Endothelial cell of umbilical vein (primary cell): Measurements from ENCODE around the gene MSANTD3. TPM values are rescaled to one million over a fixed set of nuclear protein-coding genes. Genes with fewer than 3 reads are reported as not detected.

Experiments
- BruUV-seq: library from RNA; stranded (reverse); fragments of 400-500 nt; replicated peaks from 2 replicates; lab custom pipeline; 2021; lab: Mats Ljungman, UMichigan
- CTCF ChIA-PET: fragments of 300-600, 350-600 bp; sonication (Branson Sonifier 250); formaldehyde crosslinking; loops from one replicate; lab custom pipeline; 2021; ENCODE audit warnings: antibody characterized with exemption, inconsistent platforms; lab: Charles Lee
- POLR2A ChIA-PET: fragments of 300-600, 350-600 bp; sonication (Branson Sonifier 250); formaldehyde crosslinking; loops from one replicate; lab custom pipeline; 2021; ENCODE audit warnings: antibody characterized with exemption, inconsistent platforms; lab: Charles Lee
- DNase-seq: peaks from one replicate; pipeline ENCODE4 v3.0.0-alpha.2; 2011; ENCODE audit warnings: low read depth, low spot score
- FAIRE-seq: peaks from 2 replicates; lab custom pipeline; 2011; peaks lifted over from hg19 to GRCh38; lab: Jason Lieb, UNC
- H2AFZ ChIP-seq: 2 replicates; pipeline ENCODE4 v1.6.0; 2012; ENCODE audit warnings: low read depth, low read length, control low read depth, inconsistent platforms
- H3K27ac ChIP-seq: 2 replicates; pipeline ENCODE4 v1.5.1; 2011; ENCODE audit warnings: low read depth, mild to moderate bottlenecking, control low read depth, low read length, moderate library complexity; ENCODE audit not compliant: insufficient read depth
- H3K27me3 ChIP-seq, 2 experiments: 2 replicates each; pipeline versions ENCODE4 v1.6.0 to v1.6.1; 2011; ENCODE audit warnings: low read length in 2 of 2, mixed read lengths in 1 of 2; ENCODE audit not compliant: control insufficient read depth in 2 of 2, insufficient read depth in 2 of 2
- H3K36me3 ChIP-seq, 2 experiments: 2 replicates in 1 of 2; 3 replicates in 1 of 2; pipeline ENCODE4 v1.5.1; 2011; ENCODE audit warnings: low read length in 2 of 2, mild to moderate bottlenecking in 1 of 2, moderate library complexity in 1 of 2; ENCODE audit not compliant: control insufficient read depth in 2 of 2, insufficient read depth in 2 of 2; ENCODE audit errors: extremely low read depth in 1 of 2
- H3K4me1 ChIP-seq: 3 replicates; pipeline ENCODE4 v1.5.1; 2011; ENCODE audit warnings: mild to moderate bottlenecking, low read length; ENCODE audit not compliant: control insufficient read depth, insufficient read depth; ENCODE audit errors: extremely low read depth
- H3K4me2 ChIP-seq: 2 replicates; pipeline ENCODE4 v1.6.1; 2011; ENCODE audit warnings: low read length, control low read depth, mixed read lengths; ENCODE audit not compliant: insufficient read depth
- H3K4me3 ChIP-seq, 3 experiments: fragments of 200-600 bp in 1 of 3; sonication (generic), shearing (Covaris generic) in 1 of 3; replicated peaks in 1 of 3; 2 replicates each; pipeline ENCODE4 v1.5.1; 2011 to 2016; ENCODE audit warnings: control low read depth in 3 of 3, low read length in 3 of 3, mild to moderate bottlenecking in 2 of 3, inconsistent platforms in 1 of 3, low read depth in 1 of 3, moderate library complexity in 1 of 3; ENCODE audit not compliant: insufficient read depth in 1 of 3
- H3K79me2 ChIP-seq: 2 replicates; pipeline ENCODE4 v1.6.0; 2012; ENCODE audit warnings: low read length, inconsistent platforms; ENCODE audit not compliant: control insufficient read depth, insufficient read depth
- H3K9ac ChIP-seq: replicated peaks from 2 replicates; pipeline ENCODE3; 2011; ENCODE audit warnings: low read length, control low read depth; ENCODE audit not compliant: insufficient read depth; ENCODE audit errors: extremely low read depth
- H3K9me1 ChIP-seq: replicated peaks from 3 replicates; pipeline ENCODE4 v1.6.0; 2011; ENCODE audit warnings: mild to moderate bottlenecking, low read length; ENCODE audit not compliant: control insufficient read depth, insufficient read depth; ENCODE audit errors: extremely low read depth
- H3K9me3 ChIP-seq: replicated peaks from 2 replicates; pipeline ENCODE4 v1.5.1; 2012; ENCODE audit warnings: low read length, inconsistent platforms; ENCODE audit not compliant: control insufficient read depth, insufficient read depth
- H4K20me1 ChIP-seq: replicated peaks from 2 replicates; pipeline ENCODE3; 2011; ENCODE audit warnings: mild to moderate bottlenecking, low read length; ENCODE audit not compliant: control insufficient read depth, insufficient read depth; ENCODE audit errors: extremely low read depth
- EZH2 ChIP-seq: IDR thresholded peaks from 2 replicates; pipeline ENCODE4 v1.6.1; 2012; ENCODE audit warnings: borderline replicate concordance, low read depth, mild to moderate bottlenecking, moderate library complexity, low read length, inconsistent platforms; ENCODE audit not compliant: severe bottlenecking
- FOS ChIP-seq: IDR thresholded peaks from 2 replicates; pipeline ENCODE4 v1.6.1; 2011; ENCODE audit warnings: mild to moderate bottlenecking, low read length, moderate library complexity, borderline replicate concordance; ENCODE audit not compliant: insufficient read depth
- GATA2 ChIP-seq: IDR thresholded peaks from 2 replicates; pipeline ENCODE4 v1.7.0; 2011; ENCODE audit warnings: low read depth, mild to moderate bottlenecking, moderate library complexity, mixed read lengths, low read length; ENCODE audit not compliant: insufficient read length, insufficient read depth
- JUN ChIP-seq: IDR thresholded peaks from 2 replicates; pipeline ENCODE4 v1.6.1; 2011; ENCODE audit warnings: borderline replicate concordance, low read depth; ENCODE audit not compliant: insufficient read length, insufficient read depth
- MYC ChIP-seq: IDR thresholded peaks from one replicate; pipeline ENCODE4 v1.6.1; 2011; ENCODE audit warnings: mild to moderate bottlenecking, low read depth, low read length
- POLR2A ChIP-seq: IDR thresholded peaks from 2 replicates; pipeline ENCODE4 v1.6.1; 2012; ENCODE audit warnings: low read depth, mild to moderate bottlenecking, control low read depth, low read length
- POLR2AphosphoS5 ChIP-seq: IDR thresholded peaks from 2 replicates; pipeline ENCODE4 v1.6.1; 2012; ENCODE audit warnings: low read depth, mild to moderate bottlenecking, control low read depth, low read length, moderate library complexity; ENCODE audit not compliant: insufficient read depth
- dilution Hi-C: fragments of 300-500 bp; cut with MboI; formaldehyde crosslinking; loops from one replicate; pipeline ENCODE4 v1.15.0; 2019; ENCODE audit warnings: low sequenced_read_pairs; ENCODE audit not compliant: extremely low pct_ligation_motif_present
- intact Hi-C: fragments of 100-400 bp; cut with micrococcal nuclease; formaldehyde crosslinking; loops from one replicate; pipeline ENCODE4 v1.10.0; 2022
- polyA plus RNA-seq, 4 experiments: library from polyadenylated mRNA; depleted of rRNA in 3 of 4; stranded (reverse) in 3 of 4; unstranded in 1 of 4; fragments of >200 nt; gene quantifications; 2 replicates each; pipeline versions ENCODE4 v1.2.1 to v1.2.3, GENCODE V29; 2011 to 2012; ENCODE audit warnings: missing spikeins in 1 of 4
- total RNA-seq: library from RNA; stranded (reverse); gene quantifications from 2 replicates; pipeline ENCODE4 v1.2.3, GENCODE V29; 2021
- TF ChIP-seq, protein P1 (sequence below), 2 donors: IDR thresholded peaks; 1 replicate in 1 of 2; 2 replicates in 1 of 2; pipeline ENCODE4 v1.5.1; 2011; ENCODE audit warnings: low read length in 2 of 2, mild to moderate bottlenecking in 2 of 2, moderate library complexity in 2 of 2, control low read depth in 1 of 2, inconsistent platforms in 1 of 2, low read depth in 1 of 2; ENCODE audit not compliant: insufficient read depth in 1 of 2; ENCODE audit errors: extremely low read depth in 1 of 2
- TF ChIP-seq, protein P2 (sequence below): IDR thresholded peaks from 2 replicates; pipeline ENCODE4 v1.6.1; 2011; ENCODE audit not compliant: insufficient read depth, insufficient read length

MSANTD3 gene
- total and polyA plus RNA-seq, 2 donors (not counting 3 experiments of a cell fraction or from before 2014, with no cell fraction given): 31.3 to 88.5 TPM

DNA sequence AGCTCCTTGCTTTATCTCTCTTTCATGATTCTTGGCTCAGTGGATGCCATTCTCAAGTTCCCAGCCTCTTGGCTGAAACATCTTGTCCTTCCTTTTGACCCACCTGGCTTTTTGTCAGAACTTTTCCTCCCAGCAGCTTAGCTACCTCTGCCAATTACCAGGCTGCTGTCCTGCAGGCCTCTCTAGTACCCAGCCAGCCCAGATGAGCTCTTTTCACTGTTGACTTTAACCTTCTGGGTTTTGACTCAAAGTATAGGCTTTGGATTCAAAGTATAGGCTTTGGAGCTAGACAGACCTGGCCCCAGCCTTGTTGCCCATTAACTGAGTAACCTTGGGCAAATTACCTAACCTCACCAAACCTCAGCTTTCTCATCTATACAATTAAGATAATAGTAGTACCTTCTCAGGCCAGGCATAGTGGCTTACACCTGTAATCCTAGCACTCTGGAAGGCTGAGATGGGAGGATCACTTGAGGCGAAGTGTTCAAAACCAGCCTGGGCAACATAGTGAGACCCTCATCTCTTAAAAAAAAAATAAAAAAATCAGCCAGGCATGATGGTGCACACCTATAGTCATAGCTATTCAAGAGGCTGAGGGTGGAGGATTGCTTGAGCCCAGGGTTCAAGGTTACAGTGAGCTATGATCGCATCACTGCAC lies 39.4 kb downstream of the MSANTD3 start:
- Histone ChIP-seq H3K27me3 (no peaks in the 10 kb centered on the region), H3K4me3 (no peak overlapping the region), H3K79me2 (no peaks in the 10 kb centered on the region), H3K9me1 (no peaks in the 10 kb centered on the region), H4K20me1 (no peaks in the 10 kb centered on the region), H3K27ac (no peak overlapping the region), H3K9ac (no peak overlapping the region), H3K36me3 (no peaks in the 10 kb centered on the region), H3K9me3 (no peaks in the 10 kb centered on the region), H3K4me2 (no peak overlapping the region), H2AFZ (no peak overlapping the region), H3K4me1 (no peaks in the 10 kb centered on the region)
- BruUV-seq: no TSS peak
- ChIA-PET CTCF (interaction anchor here (1.0 to 1.7 kb wide), 3 partner anchors 10 to 142 kb away, joined by 3 to 4 read pairs (median 3); no protein-coding TSS in a partner anchor), POLR2A (no interaction called here)
- no peak for TF ChIP-seq EZH2
- no peak for TF ChIP-seq POLR2A
- TF ChIP-seq JUN: no peak
- no peak for TF ChIP-seq GATA2
- TF ChIP-seq, protein P1, sequence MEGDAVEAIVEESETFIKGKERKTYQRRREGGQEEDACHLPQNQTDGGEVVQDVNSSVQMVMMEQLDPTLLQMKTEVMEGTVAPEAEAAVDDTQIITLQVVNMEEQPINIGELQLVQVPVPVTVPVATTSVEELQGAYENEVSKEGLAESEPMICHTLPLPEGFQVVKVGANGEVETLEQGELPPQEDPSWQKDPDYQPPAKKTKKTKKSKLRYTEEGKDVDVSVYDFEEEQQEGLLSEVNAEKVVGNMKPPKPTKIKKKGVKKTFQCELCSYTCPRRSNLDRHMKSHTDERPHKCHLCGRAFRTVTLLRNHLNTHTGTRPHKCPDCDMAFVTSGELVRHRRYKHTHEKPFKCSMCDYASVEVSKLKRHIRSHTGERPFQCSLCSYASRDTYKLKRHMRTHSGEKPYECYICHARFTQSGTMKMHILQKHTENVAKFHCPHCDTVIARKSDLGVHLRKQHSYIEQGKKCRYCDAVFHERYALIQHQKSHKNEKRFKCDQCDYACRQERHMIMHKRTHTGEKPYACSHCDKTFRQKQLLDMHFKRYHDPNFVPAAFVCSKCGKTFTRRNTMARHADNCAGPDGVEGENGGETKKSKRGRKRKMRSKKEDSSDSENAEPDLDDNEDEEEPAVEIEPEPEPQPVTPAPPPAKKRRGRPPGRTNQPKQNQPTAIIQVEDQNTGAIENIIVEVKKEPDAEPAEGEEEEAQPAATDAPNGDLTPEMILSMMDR (IDR thresholded peaks at IDR 0.05; ENCODE audit: extremely low read depth in 1 of 2, insufficient read depth in 1 of 2, low read depth in 1 of 2, low read length in 2 of 2): no peak
- no peak for TF ChIP-seq FOS
- TF ChIP-seq POLR2AphosphoS5: no peak
- no peak for TF ChIP-seq MYC
- TF ChIP-seq, protein P2, sequence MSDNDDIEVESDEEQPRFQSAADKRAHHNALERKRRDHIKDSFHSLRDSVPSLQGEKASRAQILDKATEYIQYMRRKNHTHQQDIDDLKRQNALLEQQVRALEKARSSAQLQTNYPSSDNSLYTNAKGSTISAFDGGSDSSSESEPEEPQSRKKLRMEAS: no peak
- DNase-seq (no peak), FAIRE-seq (no peak)
- dilution Hi-C loops: no loop called here
- intact Hi-C loops: no loop called here
